Measurements from ENCODE around the gene HSD17B2. TPM values are rescaled to one million over a fixed set of nuclear protein-coding genes. Genes with fewer than 3 reads are reported as not detected.

The HSD17B2 gene
- total RNA-seq, 2 donors from 2014 or later = not detected

GRCh38 chr16:82070656-82071369, 35.8 kb downstream of the HSD17B2 start:
- no peak for DNase-seq (ENCODE audit: low spot score)
- intact Hi-C loops (cut with DNase I) = no loop called here

GRCh38 chr16:82071421-82071820, 36.4 kb downstream of the HSD17B2 start:
- intact Hi-C loops (cut with DNase I) = no loop called here
- no peak for DNase-seq (ENCODE audit: low spot score)

GRCh38 chr16:82072313-82072712, 37.3 kb downstream of the HSD17B2 start:
- intact Hi-C loops (cut with DNase I) = no loop called here
- DNase-seq (ENCODE audit: low spot score) = no peak

- intact Hi-C loops (cut with DNase I) = no loop called here
- no peak for DNase-seq (ENCODE audit: low spot score)
Measured at GRCh38 chr16:82074019-82074558, 39.0 kb downstream of the HSD17B2 start.

GRCh38 chr16:82078125-82078524, 43.1 kb downstream of the HSD17B2 start:
- no peak for DNase-seq (ENCODE audit: low spot score)
- intact Hi-C loops (cut with DNase I) = no loop called here

GRCh38 chr16:82079892-82080291, 44.8 kb downstream of the HSD17B2 start:
- DNase-seq (ENCODE audit: low spot score) = no peak
- intact Hi-C loops (cut with DNase I) = no loop called here

- no peak for DNase-seq (ENCODE audit: low spot score)
- intact Hi-C loops (cut with DNase I) = no loop called here
Measured at GRCh38 chr16:82081264-82081663, 46.2 kb downstream of the HSD17B2 start.

- intact Hi-C loops (cut with DNase I) = no loop called here
- no peak for DNase-seq (ENCODE audit: low spot score)
Measured at GRCh38 chr16:82082097-82082496, 47.0 kb downstream of the HSD17B2 start.

- no peak for DNase-seq (ENCODE audit: low spot score)
- intact Hi-C loops (cut with DNase I) = no loop called here
Measured at GRCh38 chr16:82082543-82083244, 47.6 kb downstream of the HSD17B2 start.

GRCh38 chr16:82083710-82084353, 48.8 kb downstream of the HSD17B2 start:
- intact Hi-C loops (cut with DNase I) = no loop called here
- no peak for DNase-seq (ENCODE audit: low spot score)

- no peak for DNase-seq (ENCODE audit: low spot score)
- intact Hi-C loops (cut with DNase I) = no loop called here
Measured at GRCh38 chr16:82085011-82085779, 50.1 kb downstream of the HSD17B2 start.

- intact Hi-C loops (cut with DNase I) = no loop called here
- no peak for DNase-seq (ENCODE audit: low spot score)
Measured at GRCh38 chr16:82088483-82088882, 53.4 kb downstream of the HSD17B2 start.

GRCh38 chr16:82091241-82091640, 56.2 kb downstream of the HSD17B2 start:
- no peak for DNase-seq (ENCODE audit: low spot score)
- intact Hi-C loops (cut with DNase I) = no loop called here

- no peak for DNase-seq (ENCODE audit: low spot score)
- intact Hi-C loops (cut with DNase I) = no loop called here
Measured at GRCh38 chr16:82092711-82093110, 57.7 kb downstream of the HSD17B2 start.

GRCh38 chr16:82093666-82094300, 58.7 kb downstream of the HSD17B2 start:
- DNase-seq (ENCODE audit: low spot score) = no peak
- intact Hi-C loops (cut with DNase I) = no loop called here

- intact Hi-C loops (cut with DNase I) = no loop called here
Measured at GRCh38 chr16:82094942-82095540, 60.0 kb downstream of the HSD17B2 start.

GRCh38 chr16:82096641-82097040, 61.6 kb downstream of the HSD17B2 start:
- DNase-seq (ENCODE audit: low spot score) = no peak
- intact Hi-C loops (cut with DNase I) = no loop called here

More at GRCh38 chr16:82094942-82095540, 60.0 kb downstream of the HSD17B2 start:
- DNase-seq (ENCODE audit: low spot score) = no peak

GRCh38 chr16:82105107-82105506, 70.1 kb downstream of the HSD17B2 start:
- intact Hi-C loops (cut with DNase I) = no loop called here
- DNase-seq (ENCODE audit: low spot score) = no peak

GRCh38 chr16:82108100-82108499, 73.0 kb downstream of the HSD17B2 start:
- DNase-seq (ENCODE audit: low spot score) = no peak
- intact Hi-C loops (cut with DNase I) = no loop called here
